SK-N-SH (cell line): ENCODE measurements around the gene SSPN. TPM values are rescaled to one million over a fixed set of nuclear protein-coding genes. Genes with fewer than 3 reads are reported as not detected.

Experiments used
- CTCF ChIA-PET: fragments of 300-600, 350-600 bp; formaldehyde crosslinking; extraction: SDS; loops from one replicate; lab custom pipeline; 2021; lab: Yijun Ruan, JAX
- POLR2A ChIA-PET: fragments of 350-600 bp; sonication (Branson Sonifier 250); formaldehyde crosslinking; extraction: SDS; loops from one replicate; lab custom pipeline; 2020; ENCODE audit warnings: antibody characterized with exemption, inconsistent platforms; lab: Yijun Ruan, JAX
- DNase-seq: peaks from one replicate; pipeline ENCODE4 v3.0.0; 2012
- H2AFZ ChIP-seq: fragments of 200-600 bp; sonication (generic); 2 replicates; pipeline ENCODE4 v1.8.1; 2016; ENCODE audit warnings: antibody characterized with exemption, mild to moderate bottlenecking, low read depth
- H3F3A ChIP-seq: fragments of 200-600 bp; sonication (generic); replicated peaks from 2 replicates; pipeline ENCODE3; 2016; ENCODE audit warnings: antibody characterized with exemption, mild to moderate bottlenecking; ENCODE audit not compliant: insufficient read depth
- H3K27ac ChIP-seq, 2 experiments: fragments of 200-500 bp in 1 of 2; fragments of 200-600 bp in 1 of 2; sonication (Bioruptor generic) in 1 of 2; sonication (generic), shearing (Covaris generic) in 1 of 2; 2 replicates each; pipeline versions ENCODE4 v1.5.1 to v1.6.1; 2014 to 2016; ENCODE audit warnings: low read depth in 2 of 2, inconsistent platforms in 1 of 2, low read length in 1 of 2, mild to moderate bottlenecking in 1 of 2, mixed read lengths in 1 of 2
- H3K27me3 ChIP-seq: fragments of 200-600 bp; sonication (generic), shearing (Covaris generic); 2 replicates; pipeline ENCODE4 v1.6.1; 2016; ENCODE audit warnings: mixed run types; ENCODE audit not compliant: insufficient read depth
- H3K36me3 ChIP-seq, 2 experiments: fragments of 200-500 bp in 1 of 2; fragments of 200-600 bp in 1 of 2; sonication (Bioruptor generic) in 1 of 2; sonication (generic) in 1 of 2; replicated peaks in 1 of 2; 2 replicates each; pipeline versions ENCODE3 to v1.5.1; 2014 to 2016; ENCODE audit warnings: low read length in 1 of 2, mild to moderate bottlenecking in 1 of 2; ENCODE audit not compliant: insufficient read depth in 2 of 2, control insufficient read depth in 1 of 2
- H3K4me1 ChIP-seq, 2 experiments: fragments of 200-500 bp in 1 of 2; fragments of 200-600 bp in 1 of 2; sonication (Bioruptor generic) in 1 of 2; sonication (generic), shearing (Covaris generic) in 1 of 2; 2 replicates each; pipeline versions ENCODE4 v1.5.1 to v1.6.1; 2014 to 2016; ENCODE audit warnings: low read depth in 1 of 2, low read length in 1 of 2, mixed run types in 1 of 2; ENCODE audit not compliant: insufficient read depth in 2 of 2, control insufficient read depth in 1 of 2
- H3K4me2 ChIP-seq: fragments of 200-600 bp; sonication (generic), shearing (Covaris generic); 2 replicates; pipeline ENCODE4 v1.6.1; 2017; ENCODE audit warnings: mixed run types
- H3K4me3 ChIP-seq, 2 experiments: fragments of 200-500 bp in 1 of 2; fragments of 200-600 bp in 1 of 2; sonication (Bioruptor generic) in 1 of 2; sonication (generic), shearing (Covaris generic) in 1 of 2; 2 replicates each; pipeline versions ENCODE4 v1.5.1 to v1.8.1; 2014 to 2016; ENCODE audit warnings: low read depth in 2 of 2, inconsistent platforms in 1 of 2, low read length in 1 of 2, mild to moderate bottlenecking in 1 of 2, mixed read lengths in 1 of 2, moderate library complexity in 1 of 2
- H3K79me2 ChIP-seq: fragments of 200-600 bp; sonication (generic); 2 replicates; pipeline ENCODE4 v1.8.1; 2017; ENCODE audit warnings: mild to moderate bottlenecking; ENCODE audit not compliant: insufficient read depth
- H3K9ac ChIP-seq: fragments of 200-600 bp; sonication (generic); 2 replicates; pipeline ENCODE4 v1.6.1; 2017; ENCODE audit warnings: mixed run types
- H3K9me2 ChIP-seq: fragments of 200-600 bp; sonication (generic); 2 replicates; pipeline ENCODE4 v1.6.1; 2017; ENCODE audit warnings: mixed run types
- H3K9me3 ChIP-seq: fragments of 200-600 bp; sonication (generic); 2 replicates; pipeline ENCODE4 v1.6.1; 2017; ENCODE audit warnings: mixed run types, mild to moderate bottlenecking, moderate library complexity
- H4K20me1 ChIP-seq: fragments of 200-600 bp; sonication (generic); 2 replicates; pipeline ENCODE4 v1.6.1; 2017; ENCODE audit warnings: mild to moderate bottlenecking, mixed run types; ENCODE audit not compliant: insufficient read depth
- CHD2 ChIP-seq: fragments of 150-350 bp; IDR thresholded peaks from 2 replicates; pipeline ENCODE4 v1.6.1; 2018; ENCODE audit warnings: low read length; ENCODE audit not compliant: partially characterized antibody
- ELF1 ChIP-seq: IDR thresholded peaks from 2 replicates; pipeline ENCODE4 v1.4.0; 2012
- EP300 ChIP-seq, 2 experiments: IDR thresholded peaks; 2 replicates each; pipeline versions ENCODE4 v1.4.0 to v1.6.1; 2012; ENCODE audit warnings: borderline replicate concordance in 1 of 2, low read depth in 1 of 2, low read length in 1 of 2
- EZH2phosphoT487 ChIP-seq: fragments of 200-600 bp; sonication (generic); IDR thresholded peaks from 2 replicates; pipeline ENCODE4 v1.6.1; 2017; ENCODE audit warnings: low read depth, mixed run types, mild to moderate bottlenecking, antibody characterized with exemption, moderate library complexity, borderline replicate concordance
- FOSL2 ChIP-seq: IDR thresholded peaks from 2 replicates; pipeline ENCODE4 v1.4.0; 2012; ENCODE audit warnings: low read depth, mild to moderate bottlenecking, moderate library complexity, borderline replicate concordance
- IRF3 ChIP-seq: fragments of 150-350 bp; IDR thresholded peaks from 2 replicates; pipeline ENCODE4 v1.6.1; 2016; ENCODE audit warnings: mild to moderate bottlenecking, low read depth, low read length
- NRF1 ChIP-seq: IDR thresholded peaks from 2 replicates; pipeline ENCODE4 v1.6.1; 2012; ENCODE audit warnings: low read depth, mild to moderate bottlenecking, low read length
- POLR2AphosphoS5 ChIP-seq: IDR thresholded peaks from 2 replicates; pipeline ENCODE4 v1.6.1; 2012; ENCODE audit warnings: low read depth, low read length
- RXRA ChIP-seq: IDR thresholded peaks from 2 replicates; pipeline ENCODE4 v1.4.0; 2012; ENCODE audit warnings: low read depth, mild to moderate bottlenecking, borderline replicate concordance
- SIN3A ChIP-seq: IDR thresholded peaks from 2 replicates; pipeline ENCODE4 v1.6.1; 2012; ENCODE audit warnings: low read depth, mild to moderate bottlenecking, low read length, moderate library complexity, borderline replicate concordance
- USF2 ChIP-seq: fragments of 150-350 bp; IDR thresholded peaks from 2 replicates; pipeline ENCODE4 v1.6.1; 2017; ENCODE audit warnings: antibody characterized with exemption, low read length, low read depth, borderline replicate concordance
- WGBS: methylation state at CpG from one replicate; pipeline ENCODE4 v1.1.6; 2017; ENCODE audit warnings: low lambda C conversion rate; 5-methylcytosine and 5-hydroxymethylcytosine counted together
- polyA plus RNA-seq, 3 experiments: library from polyadenylated mRNA; depleted of rRNA; stranded (reverse); fragments of >200 nt; gene quantifications; 2 replicates each; pipeline ENCODE4 v1.2.3, GENCODE V29; 2012
- TF ChIP-seq, protein P1 (sequence below): fragments of 200-600 bp; sonication (generic); IDR thresholded peaks from 2 replicates; pipeline ENCODE4 v1.6.1; 2017; ENCODE audit warnings: antibody characterized with exemption, mild to moderate bottlenecking, moderate library complexity

SSPN gene
- polyA plus RNA-seq, 1 of the 3 experiments (the other 2 are of a cell fraction), result 5.9 TPM

GRCh38 chr12:26277506-26278246 lies 82.3 kb downstream of the SSPN start (continued):
- TF ChIP-seq, protein P1, sequence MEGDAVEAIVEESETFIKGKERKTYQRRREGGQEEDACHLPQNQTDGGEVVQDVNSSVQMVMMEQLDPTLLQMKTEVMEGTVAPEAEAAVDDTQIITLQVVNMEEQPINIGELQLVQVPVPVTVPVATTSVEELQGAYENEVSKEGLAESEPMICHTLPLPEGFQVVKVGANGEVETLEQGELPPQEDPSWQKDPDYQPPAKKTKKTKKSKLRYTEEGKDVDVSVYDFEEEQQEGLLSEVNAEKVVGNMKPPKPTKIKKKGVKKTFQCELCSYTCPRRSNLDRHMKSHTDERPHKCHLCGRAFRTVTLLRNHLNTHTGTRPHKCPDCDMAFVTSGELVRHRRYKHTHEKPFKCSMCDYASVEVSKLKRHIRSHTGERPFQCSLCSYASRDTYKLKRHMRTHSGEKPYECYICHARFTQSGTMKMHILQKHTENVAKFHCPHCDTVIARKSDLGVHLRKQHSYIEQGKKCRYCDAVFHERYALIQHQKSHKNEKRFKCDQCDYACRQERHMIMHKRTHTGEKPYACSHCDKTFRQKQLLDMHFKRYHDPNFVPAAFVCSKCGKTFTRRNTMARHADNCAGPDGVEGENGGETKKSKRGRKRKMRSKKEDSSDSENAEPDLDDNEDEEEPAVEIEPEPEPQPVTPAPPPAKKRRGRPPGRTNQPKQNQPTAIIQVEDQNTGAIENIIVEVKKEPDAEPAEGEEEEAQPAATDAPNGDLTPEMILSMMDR, result no peak
- TF ChIP-seq SIN3A, result no peak

DNA sequence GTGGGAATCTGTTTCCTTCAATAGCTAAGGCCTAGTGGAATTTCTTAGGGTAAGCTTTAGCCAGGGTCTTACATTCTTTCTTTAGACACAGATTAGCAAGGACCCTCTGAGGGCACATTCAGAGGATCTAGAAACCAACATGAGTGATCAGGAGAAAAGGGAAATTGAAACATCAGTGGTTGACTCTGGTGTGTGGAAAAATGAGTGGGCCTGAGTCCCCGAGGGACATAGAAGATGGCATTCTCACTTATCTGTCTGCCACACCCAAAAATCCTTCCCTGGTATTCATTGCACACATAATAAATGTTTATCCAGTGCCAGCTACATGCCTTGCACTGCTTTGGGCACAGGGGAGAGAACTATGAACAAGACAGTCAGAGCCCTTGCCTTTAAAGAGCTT lies 82.9 kb downstream of the SSPN start:
- Histone ChIP-seq H3F3A (peaks cover 20% of the 10 kb centered on the region), H3K4me3 (no peak overlapping the region), H3K9ac (no peak overlapping the region), H3K36me3 (no peaks in the 10 kb centered on the region), H3K4me1 (peaks cover 10 to 30% of the 10 kb centered on the region in 2 experiments; a peak in 3 of 4 replicates), H3K27me3 (no peaks in the 10 kb centered on the region), H3K9me2 (no peaks in the 10 kb centered on the region), H3K9me3 (no peaks in the 10 kb centered on the region), H3K27ac (no peak overlapping the region), H4K20me1 (no peaks in the 10 kb centered on the region), H3K79me2 (no peaks in the 10 kb centered on the region), H3K4me2 (no peak overlapping the region), H2AFZ (no peak overlapping the region)
- DNase-seq, result no peak
- ChIA-PET POLR2A (no interaction called here), CTCF (interaction anchor here (1.4 kb wide), 1 partner anchor 9 kb away, joined by 3 read pairs; no protein-coding TSS in a partner anchor)
- WGBS, result 80% methylated on average over 1 of the region's 1 CpG
- TF ChIP-seq RXRA, result no peak
- no peak for TF ChIP-seq IRF3
- no peak for TF ChIP-seq POLR2AphosphoS5
- TF ChIP-seq CHD2, result no peak
- no peak for TF ChIP-seq EP300 (IDR thresholded peaks at IDR 0.05; ENCODE audit: borderline replicate concordance in 1 of 2, low read depth in 1 of 2, low read length in 1 of 2)
- TF ChIP-seq FOSL2, result no peak
- no peak for TF ChIP-seq NRF1
- no peak for TF ChIP-seq EZH2phosphoT487
- TF ChIP-seq ELF1, result no peak
- no peak for TF ChIP-seq USF2
